Measurements from ENCODE around the gene NPR1.
"Not testable (repeated sequence)": the region's sequence is repeated elsewhere in the genome, so short reads cannot be mapped to it uniquely, and the experiment has no call there.

NPR1 gene

GRCh38 chr1:153659656-153660055 lies 18.8 kb upstream of the NPR1 start:
- H3K4me1 Mint-ChIP-seq = peaks cover 13% of the 10 kb centered on the region

GRCh38 chr1:153661111-153661708 lies 17.3 kb upstream of the NPR1 start:
- H3K4me1 Mint-ChIP-seq = peaks cover 13% of the 10 kb centered on the region
- TF ChIP-seq CTCF (IDR thresholded peaks at IDR 0.05; ENCODE audit: unreplicated experiment in 3 of 3) = no peak
- peak overlapping the region; percentile 4 to 80 (median 60) for H3K27ac Mint-ChIP-seq
- no peaks in the 10 kb centered on the region for H3K27me3 Mint-ChIP-seq (ENCODE audit: low read depth)
- peaks cover 54% of the 10 kb centered on the region for H3K36me3 Mint-ChIP-seq (ENCODE audit: low read depth)
- no peaks in the 10 kb centered on the region for H3K9me3 Mint-ChIP-seq
- H3K4me3 Mint-ChIP-seq = peak overlapping the region; percentile 68 to 77 (median 75)

More at GRCh38 chr1:153659656-153660055, 18.8 kb upstream of the NPR1 start:
- TF ChIP-seq CTCF (IDR thresholded peaks at IDR 0.05; ENCODE audit: unreplicated experiment in 3 of 3) = no peak
- no peaks in the 10 kb centered on the region for H3K9me3 Mint-ChIP-seq
- peak overlapping the region; percentile 82 to 98 (median 93) for H3K27ac Mint-ChIP-seq
- H3K36me3 Mint-ChIP-seq (ENCODE audit: low read depth) = peaks cover 39% of the 10 kb centered on the region
- H3K4me3 Mint-ChIP-seq = peak overlapping the region; percentile 97 to 99 (median 99)
- no peaks in the 10 kb centered on the region for H3K27me3 Mint-ChIP-seq (ENCODE audit: low read depth)

GRCh38 chr1:153662269-153662668 lies 16.2 kb upstream of the NPR1 start:
- TF ChIP-seq CTCF (IDR thresholded peaks at IDR 0.05; ENCODE audit: unreplicated experiment in 3 of 3) = no peak
- Mint-ChIP-seq H3K9me3 (no peaks in the 10 kb centered on the region), H3K4me1 (peaks cover 13% of the 10 kb centered on the region), H3K4me3 (peak overlapping the region in 2 of 3 experiments; percentile 3 to 41), H3K36me3 (ENCODE audit: low read depth) (peaks cover 65% of the 10 kb centered on the region), H3K27ac (peak overlapping the region in 1 of 3 experiments; percentile 32), H3K27me3 (ENCODE audit: low read depth) (no peaks in the 10 kb centered on the region)

GRCh38 chr1:153663211-153663610 lies 15.3 kb upstream of the NPR1 start:
- H3K4me3 Mint-ChIP-seq = no peak overlapping the region
- H3K36me3 Mint-ChIP-seq (ENCODE audit: low read depth) = peaks cover 74% of the 10 kb centered on the region
- no peaks in the 10 kb centered on the region for H3K27me3 Mint-ChIP-seq (ENCODE audit: low read depth)
- no peak overlapping the region for H3K27ac Mint-ChIP-seq
- peaks cover 20% of the 10 kb centered on the region for H3K4me1 Mint-ChIP-seq
- TF ChIP-seq CTCF (IDR thresholded peaks at IDR 0.05; ENCODE audit: unreplicated experiment in 3 of 3) = no peak
- H3K9me3 Mint-ChIP-seq = no peaks in the 10 kb centered on the region

- Mint-ChIP-seq H3K27me3 (ENCODE audit: low read depth) (no peaks in the 10 kb centered on the region), H3K9me3 (no peaks in the 10 kb centered on the region), H3K4me1 (peaks cover 22% of the 10 kb centered on the region), H3K4me3 (peak overlapping the region in 1 of 3 experiments; percentile 63), H3K36me3 (ENCODE audit: low read depth) (peaks cover 73% of the 10 kb centered on the region), H3K27ac (peak overlapping the region in 2 of 3 experiments; percentile 41 to 50)
- no peak for TF ChIP-seq CTCF (IDR thresholded peaks at IDR 0.05; ENCODE audit: unreplicated experiment in 3 of 3)
These were observed 11.0 kb upstream of the NPR1 start for GRCh38 chr1:153667439-153667838.

- not testable (repeated sequence) for H3K4me3 Mint-ChIP-seq; H3K27ac Mint-ChIP-seq; H3K27me3 Mint-ChIP-seq (ENCODE audit: low read depth); H3K9me3 Mint-ChIP-seq
- Mint-ChIP-seq H3K4me1 (peaks cover 22% of the 10 kb centered on the region), H3K36me3 (ENCODE audit: low read depth) (peaks cover 63% of the 10 kb centered on the region)
These were observed 9.8 kb upstream of the NPR1 start for GRCh38 chr1:153668672-153669071.
